Rectal smooth muscle tissue (tissue), 1 donor: ENCODE data around the gene KCTD16.

ENCODE experiments used
- H3K27ac ChIP-seq: one replicate; pipeline ENCODE4 v1.7.0; 2013; ENCODE audit warnings: low read depth, low read length, inconsistent platforms
- H3K27me3 ChIP-seq: one replicate; pipeline ENCODE4 v1.7.0; 2013; ENCODE audit warnings: low read length; ENCODE audit not compliant: control insufficient read depth, insufficient read depth
- H3K36me3 ChIP-seq: one replicate; pipeline ENCODE4 v1.7.0; 2013; ENCODE audit warnings: low read length; ENCODE audit not compliant: control insufficient read depth, insufficient read depth
- H3K4me1 ChIP-seq: one replicate; pipeline ENCODE4 v1.7.0; 2013; ENCODE audit warnings: low read length; ENCODE audit not compliant: control insufficient read depth, insufficient read depth
- H3K4me3 ChIP-seq: one replicate; pipeline ENCODE4 v1.7.0; 2013; ENCODE audit warnings: low read length
- H3K9ac ChIP-seq: one replicate; pipeline ENCODE4 v1.7.0; 2013; ENCODE audit warnings: low read length

KCTD16 gene

GRCh38 chr5:144414202-144415029, 243.7 kb downstream of the KCTD16 start:
- Histone ChIP-seq H3K36me3 (no peaks in the 10 kb centered on the region), H3K27me3 (no peaks in the 10 kb centered on the region), H3K4me3 (no peak overlapping the region), H3K4me1 (no peaks in the 10 kb centered on the region), H3K27ac (no peak overlapping the region), H3K9ac (no peak overlapping the region)

GRCh38 chr5:144416196-144416595, 245.5 kb downstream of the KCTD16 start:
- Histone ChIP-seq H3K27me3 (no peaks in the 10 kb centered on the region), H3K9ac (no peak overlapping the region), H3K4me1 (no peaks in the 10 kb centered on the region), H3K4me3 (no peak overlapping the region), H3K36me3 (no peaks in the 10 kb centered on the region), H3K27ac (no peak overlapping the region)

- Histone ChIP-seq H3K27me3 (no peaks in the 10 kb centered on the region), H3K36me3 (no peaks in the 10 kb centered on the region), H3K4me3 (no peak overlapping the region), H3K9ac (no peak overlapping the region), H3K4me1 (no peaks in the 10 kb centered on the region), H3K27ac (no peak overlapping the region)
Measured at GRCh38 chr5:144418719-144419118, 248.0 kb downstream of the KCTD16 start.

GRCh38 chr5:144421411-144421810, 250.7 kb downstream of the KCTD16 start:
- Histone ChIP-seq H3K4me1 (no peaks in the 10 kb centered on the region), H3K4me3 (no peak overlapping the region), H3K27me3 (no peaks in the 10 kb centered on the region), H3K9ac (no peak overlapping the region), H3K27ac (no peak overlapping the region), H3K36me3 (no peaks in the 10 kb centered on the region)

GRCh38 chr5:144422018-144422727, 251.5 kb downstream of the KCTD16 start:
- H3K36me3 ChIP-seq: no peaks in the 10 kb centered on the region
- no peak overlapping the region for H3K9ac ChIP-seq
- no peaks in the 10 kb centered on the region for H3K4me1 ChIP-seq
- no peak overlapping the region for H3K4me3 ChIP-seq
- no peak overlapping the region for H3K27ac ChIP-seq
- H3K27me3 ChIP-seq: no peaks in the 10 kb centered on the region

- Histone ChIP-seq H3K27ac (no peak overlapping the region), H3K27me3 (peaks cover 2% of the 10 kb centered on the region), H3K36me3 (no peaks in the 10 kb centered on the region), H3K4me1 (no peaks in the 10 kb centered on the region), H3K9ac (no peak overlapping the region), H3K4me3 (no peak overlapping the region)
Measured at GRCh38 chr5:144427866-144428265, 257.2 kb downstream of the KCTD16 start.

- Histone ChIP-seq H3K4me3 (no peak overlapping the region), H3K36me3 (no peaks in the 10 kb centered on the region), H3K27ac (no peak overlapping the region), H3K4me1 (no peaks in the 10 kb centered on the region), H3K27me3 (peaks cover 2% of the 10 kb centered on the region), H3K9ac (no peak overlapping the region)
Measured at GRCh38 chr5:144428326-144428725, 257.7 kb downstream of the KCTD16 start.

- Histone ChIP-seq H3K4me1 (no peaks in the 10 kb centered on the region), H3K27me3 (peaks cover 2% of the 10 kb centered on the region), H3K9ac (no peak overlapping the region), H3K4me3 (no peak overlapping the region), H3K27ac (no peak overlapping the region), H3K36me3 (no peaks in the 10 kb centered on the region)
Measured at GRCh38 chr5:144429405-144429804, 258.7 kb downstream of the KCTD16 start.

- no peak overlapping the region for H3K4me3 ChIP-seq
- H3K36me3 ChIP-seq: no peaks in the 10 kb centered on the region
- peaks cover 2% of the 10 kb centered on the region for H3K27me3 ChIP-seq
- H3K9ac ChIP-seq: no peak overlapping the region
- H3K27ac ChIP-seq: no peak overlapping the region
- no peaks in the 10 kb centered on the region for H3K4me1 ChIP-seq
Measured at GRCh38 chr5:144429905-144430304, 259.2 kb downstream of the KCTD16 start.

GRCh38 chr5:144433140-144433822, 262.6 kb downstream of the KCTD16 start:
- H3K27ac ChIP-seq: no peak overlapping the region
- no peaks in the 10 kb centered on the region for H3K4me1 ChIP-seq
- H3K36me3 ChIP-seq: no peaks in the 10 kb centered on the region
- H3K9ac ChIP-seq: no peak overlapping the region
- no peaks in the 10 kb centered on the region for H3K27me3 ChIP-seq
- H3K4me3 ChIP-seq: no peak overlapping the region

GRCh38 chr5:144433893-144434292, 263.2 kb downstream of the KCTD16 start:
- Histone ChIP-seq H3K36me3 (no peaks in the 10 kb centered on the region), H3K27me3 (no peaks in the 10 kb centered on the region), H3K27ac (no peak overlapping the region), H3K9ac (no peak overlapping the region), H3K4me3 (no peak overlapping the region), H3K4me1 (no peaks in the 10 kb centered on the region)

- Histone ChIP-seq H3K36me3 (no peaks in the 10 kb centered on the region), H3K27ac (no peak overlapping the region), H3K9ac (no peak overlapping the region), H3K27me3 (no peaks in the 10 kb centered on the region), H3K4me3 (no peak overlapping the region), H3K4me1 (no peaks in the 10 kb centered on the region)
Measured at GRCh38 chr5:144436007-144436406, 265.3 kb downstream of the KCTD16 start.
